Measurements from ENCODE around the gene CYP26A1. TPM values are rescaled to one million over a fixed set of nuclear protein-coding genes. Genes with fewer than 3 reads are reported as not detected.

CYP26A1 gene
- total RNA-seq, 2 experiments from 2014 or later = 0.31 TPM; not detected in 1

Other genes with a start within 250 kb of the CYP26A1 start
- gene EXOC6, start 225.4 kb upstream of the CYP26A1 start, total RNA-seq = 10 to 100 TPM; 10.4 to 10.6 TPM
- gene CYP26C1, start 13.1 kb upstream of the CYP26A1 start, total RNA-seq = under 1 TPM in 1 of 2 experiments, not detected in 1; 0.17 TPM